Measurements from ENCODE around the gene HNRNPA1.

HNRNPA1 gene

DNA sequence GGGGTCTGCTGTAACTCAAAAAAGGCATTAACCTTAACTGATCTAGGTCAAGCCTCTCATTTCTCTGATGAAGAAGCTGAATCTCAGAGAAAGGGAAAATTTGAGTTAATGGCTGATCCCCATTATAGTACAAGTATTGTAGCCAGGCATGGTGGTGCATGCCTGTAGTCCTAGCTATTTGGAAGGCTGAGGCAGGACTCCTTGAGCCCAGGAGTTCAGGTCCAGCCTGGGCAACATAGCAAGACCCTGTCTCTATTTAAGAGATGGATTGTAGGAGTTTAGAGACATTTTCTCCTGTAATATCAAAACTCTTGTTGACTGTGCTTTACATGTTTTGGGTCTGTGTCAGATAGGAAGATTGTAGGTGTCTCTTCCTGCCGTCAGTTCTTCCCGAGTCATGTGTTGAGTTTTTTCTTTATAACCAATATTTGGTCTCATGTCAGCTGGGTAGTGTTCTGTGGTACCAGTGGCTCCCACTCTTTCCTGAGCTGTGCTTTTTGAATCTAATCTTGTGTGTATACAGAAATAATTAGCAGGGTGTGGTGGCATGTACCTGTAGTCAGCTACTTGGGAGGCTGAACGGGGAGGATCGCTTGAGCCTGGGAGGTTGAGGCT is 53.0 kb downstream of the HNRNPA1 start (continued):
- TF ChIP-seq, protein P1, sequence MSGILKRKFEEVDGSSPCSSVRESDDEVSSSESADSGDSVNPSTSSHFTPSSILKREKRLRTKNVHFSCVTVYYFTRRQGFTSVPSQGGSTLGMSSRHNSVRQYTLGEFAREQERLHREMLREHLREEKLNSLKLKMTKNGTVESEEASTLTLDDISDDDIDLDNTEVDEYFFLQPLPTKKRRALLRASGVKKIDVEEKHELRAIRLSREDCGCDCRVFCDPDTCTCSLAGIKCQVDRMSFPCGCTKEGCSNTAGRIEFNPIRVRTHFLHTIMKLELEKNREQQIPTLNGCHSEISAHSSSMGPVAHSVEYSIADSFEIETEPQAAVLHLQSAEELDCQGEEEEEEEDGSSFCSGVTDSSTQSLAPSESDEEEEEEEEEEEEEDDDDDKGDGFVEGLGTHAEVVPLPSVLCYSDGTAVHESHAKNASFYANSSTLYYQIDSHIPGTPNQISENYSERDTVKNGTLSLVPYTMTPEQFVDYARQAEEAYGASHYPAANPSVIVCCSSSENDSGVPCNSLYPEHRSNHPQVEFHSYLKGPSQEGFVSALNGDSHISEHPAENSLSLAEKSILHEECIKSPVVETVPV (CRISPR knock-in tag; IDR thresholded peaks at IDR 0.05) = no peak
- TF ChIP-seq ZNF70 (CRISPR knock-in tag; IDR thresholded peaks at IDR 0.05) (no peak), CSDC2 (CRISPR knock-in tag; IDR thresholded peaks at IDR 0.05) (no peak), ZC3H10 (CRISPR knock-in tag; IDR thresholded peaks at IDR 0.05) (no peak), SNAI2 (CRISPR knock-in tag; IDR thresholded peaks at IDR 0.05) (no peak), ARNTL (CRISPR knock-in tag; IDR thresholded peaks at IDR 0.05; ENCODE audit: borderline replicate concordance, low read depth) (no peak), ZNF8 (CRISPR knock-in tag; IDR thresholded peaks at IDR 0.05) (no peak), TOX (CRISPR knock-in tag; IDR thresholded peaks at IDR 0.05; ENCODE audit: borderline replicate concordance) (no peak), OSR1 (CRISPR knock-in tag; IDR thresholded peaks at IDR 0.05) (no peak), GLIS3 (CRISPR knock-in tag; IDR thresholded peaks at IDR 0.05) (no peak)
- TF ChIP-seq, protein P2, sequence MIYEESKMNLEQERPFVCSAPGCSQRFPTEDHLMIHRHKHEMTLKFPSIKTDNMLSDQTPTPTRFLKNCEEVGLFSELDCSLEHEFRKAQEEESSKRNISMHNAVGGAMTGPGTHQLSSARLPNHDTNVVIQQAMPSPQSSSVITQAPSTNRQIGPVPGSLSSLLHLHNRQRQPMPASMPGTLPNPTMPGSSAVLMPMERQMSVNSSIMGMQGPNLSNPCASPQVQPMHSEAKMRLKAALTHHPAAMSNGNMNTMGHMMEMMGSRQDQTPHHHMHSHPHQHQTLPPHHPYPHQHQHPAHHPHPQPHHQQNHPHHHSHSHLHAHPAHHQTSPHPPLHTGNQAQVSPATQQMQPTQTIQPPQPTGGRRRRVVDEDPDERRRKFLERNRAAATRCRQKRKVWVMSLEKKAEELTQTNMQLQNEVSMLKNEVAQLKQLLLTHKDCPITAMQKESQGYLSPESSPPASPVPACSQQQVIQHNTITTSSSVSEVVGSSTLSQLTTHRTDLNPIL (CRISPR knock-in tag; IDR thresholded peaks at IDR 0.05; ENCODE audit: low read depth) = no peak

Measured in SK-N-SH treated with all-trans-retinoic acid at 6 μM for 48 hours (cell line).